A549 (cell line): Measurements from ENCODE around the gene PXDC1. TPM values are rescaled to one million over a fixed set of nuclear protein-coding genes. Genes with fewer than 3 reads are reported as not detected.

ENCODE experiments used
- ATAC-seq, 2 experiments: fragments of 200-7000 bp in 1 of 2; fragments of >200 bp in 1 of 2; cut with Nextera tagmentation in 1 of 2; cut with Tn5 transposase in 1 of 2; 3 replicates each; pipeline versions ENCODE4 v1.8.0 to v1.9.1; 2018 to 2020; ENCODE audit warnings: mild to moderate bottlenecking in 1 of 2, moderate library complexity in 1 of 2
- CTCF ChIA-PET: fragments of 300-600 bp; sonication (Branson Sonifier 250); formaldehyde crosslinking; extraction: SDS; loops from one replicate; lab custom pipeline; 2021; ENCODE audit warnings: antibody characterized with exemption, inconsistent platforms; lab: Yijun Ruan, JAX
- POLR2A ChIA-PET: fragments of 350-600 bp; formaldehyde crosslinking; extraction: SDS; loops from one replicate; lab custom pipeline; 2021; ENCODE audit warnings: antibody characterized with exemption, inconsistent platforms; lab: Yijun Ruan, JAX
- DNase-seq, 2 experiments: peaks; one replicate each; pipeline versions ENCODE4 v3.0.0 to v3.0.0-alpha.2; 2011 to 2016; ENCODE audit warnings: low read depth in 1 of 2, low spot score in 1 of 2
- FAIRE-seq: peaks from 2 replicates; lab custom pipeline; 2011; peaks lifted over from hg19 to GRCh38; lab: Jason Lieb, UNC
- H3K27ac ChIP-seq, 2 experiments: fragments of >200 bp; sonication (Bioruptor Twin); formaldehyde crosslinking; 3 replicates each; pipeline ENCODE4 v1.5.1; 2016 to 2017
- H3K4me1 ChIP-seq: fragments of >200 bp; sonication (Bioruptor Twin); formaldehyde crosslinking; 3 replicates; pipeline ENCODE4 v1.6.1; 2016
- H3K4me2 ChIP-seq: fragments of >200 bp; sonication (Bioruptor Twin); formaldehyde crosslinking; 3 replicates; pipeline ENCODE4 v1.6.1; 2016
- H3K4me3 ChIP-seq: fragments of >200 bp; sonication (Bioruptor Twin); formaldehyde crosslinking; 3 replicates; pipeline ENCODE4 v1.5.1; 2016
- H3K9me3 ChIP-seq: fragments of >200 bp; sonication (Bioruptor Twin); formaldehyde crosslinking; 3 replicates; pipeline ENCODE4 v1.6.1; 2016
- BCL3 ChIP-seq: fragments of >200 bp; sonication (Bioruptor Twin); formaldehyde crosslinking; IDR thresholded peaks from 3 replicates; pipeline ENCODE4 v1.6.1; 2016
- BHLHE40 ChIP-seq: IDR thresholded peaks from 2 replicates; pipeline ENCODE4 v1.6.1; 2012; ENCODE audit warnings: low read depth, low read length, inconsistent platforms
- CBX8 ChIP-seq: fragments of 200-600 bp; sonication (generic); IDR thresholded peaks from 2 replicates; pipeline ENCODE4 v1.6.1; 2016
- CTCF ChIP-seq: fragments of >200 bp; sonication (Bioruptor Twin); formaldehyde crosslinking; IDR thresholded peaks from 3 replicates; pipeline ENCODE4 v1.5.1; 2016
- E2F6 ChIP-seq: IDR thresholded peaks from 2 replicates; pipeline ENCODE4 v1.6.1; 2012; ENCODE audit warnings: low read depth, borderline replicate concordance
- EHF ChIP-seq: fragments of 250-450 bp; sonication (Bioruptor Pico); IDR thresholded peaks from 2 replicates; pipeline ENCODE4 v1.5.0; 2020; ENCODE audit warnings: mild to moderate bottlenecking
- EHMT2 ChIP-seq: fragments of 200-600 bp; sonication (generic); IDR thresholded peaks from 2 replicates; pipeline ENCODE4 v1.6.1; 2016; ENCODE audit warnings: antibody characterized with exemption, low read depth, mild to moderate bottlenecking, moderate library complexity
- ELK1 ChIP-seq: fragments of 150-350 bp; IDR thresholded peaks from 2 replicates; pipeline ENCODE4 v1.6.1; 2014; ENCODE audit warnings: low read depth, mild to moderate bottlenecking, low read length
- FOSL2 ChIP-seq, 2 experiments: fragments of 450-650 bp in 1 of 2; fragments of >200 bp in 1 of 2; sonication (Bioruptor Twin) in 1 of 2; formaldehyde crosslinking; IDR thresholded peaks; 2 replicates each; pipeline versions ENCODE4 v1.5.0 to v1.6.1; 2016 to 2020; ENCODE audit warnings: mild to moderate bottlenecking in 1 of 2, moderate library complexity in 1 of 2
- FOXS1 ChIP-seq: fragments of 250-450 bp; sonication (Bioruptor Pico); IDR thresholded peaks from 2 replicates; pipeline ENCODE4 v1.5.0; 2020; ENCODE audit warnings: mild to moderate bottlenecking, moderate library complexity
- HEYL ChIP-seq: fragments of 250-450 bp; sonication (Bioruptor Pico); IDR thresholded peaks from 2 replicates; pipeline ENCODE4 v1.8.0; 2021; ENCODE audit warnings: mild to moderate bottlenecking, moderate library complexity
- JUNB ChIP-seq: fragments of >200 bp; sonication (Bioruptor Twin); formaldehyde crosslinking; IDR thresholded peaks from 2 replicates; pipeline ENCODE4 v1.6.1; 2016
- KDM5A ChIP-seq: fragments of 200-600 bp; sonication (generic); IDR thresholded peaks from 2 replicates; pipeline ENCODE4 v1.6.1; 2016; ENCODE audit warnings: antibody characterized with exemption, mild to moderate bottlenecking
- MAX ChIP-seq: IDR thresholded peaks from 2 replicates; pipeline ENCODE4 v1.6.1; 2012
- POLR2A ChIP-seq: IDR thresholded peaks from 2 replicates; pipeline ENCODE4 v1.6.1; 2012; ENCODE audit warnings: mild to moderate bottlenecking, low read length
- POLR2AphosphoS2 ChIP-seq: conservative IDR thresholded peaks from 2 replicates; pipeline ENCODE4 v1.6.1; 2012; ENCODE audit warnings: low read length, improper control_type of control experiment, inconsistent platforms
- RCOR1 ChIP-seq: fragments of 150-350 bp; IDR thresholded peaks from 2 replicates; pipeline ENCODE4 v1.6.1; 2014; ENCODE audit warnings: antibody characterized with exemption, low read length, low read depth
- RNF2 ChIP-seq: fragments of 200-600 bp; sonication (generic); IDR thresholded peaks from 2 replicates; pipeline ENCODE4 v1.6.1; 2016; ENCODE audit warnings: low read depth, mild to moderate bottlenecking, antibody characterized with exemption, moderate library complexity, borderline replicate concordance
- SMC3 ChIP-seq: fragments of >200 bp; sonication (Bioruptor Twin); formaldehyde crosslinking; IDR thresholded peaks from 3 replicates; pipeline ENCODE4 v1.6.1; 2018; ENCODE audit warnings: inconsistent platforms
- WGBS: methylation state at CpG from one replicate; pipeline ENCODE4 v1.1.6; 2017; ENCODE audit errors: missing lambda C conversion rate; 5-methylcytosine and 5-hydroxymethylcytosine counted together
- polyA minus RNA-seq: library from RNA; depleted of rRNA, polyadenylated mRNA; stranded (reverse); fragments of >200 nt; gene quantifications from 2 replicates; pipeline ENCODE4 v1.2.3, GENCODE V29; 2011; rRNA and poly(A)+ RNA removed
- polyA plus RNA-seq, 4 experiments: library from polyadenylated mRNA; depleted of rRNA in 3 of 4; stranded (reverse); fragments of >200 nt; fragmentation: RNase III in 1 of 4; extraction: RNeasy Plus Mini Kit Qiagen cat#74134 plus additional on column Dnase treatment in 1 of 4; gene quantifications; 2 replicates in 3 of 4; 3 replicates in 1 of 4; pipeline ENCODE4 v1.2.3, GENCODE V29; 2011 to 2017

PXDC1 gene
- 2.5 and 6.3 TPM in 2 replicates for polyA plus RNA-seq (2011; rRNA removed)
- 2.5 and 4.8 TPM in 2 replicates for polyA plus RNA-seq (2012; cell fraction: cytosol; rRNA removed)
- 5.2 and 6.3 TPM in 2 replicates for polyA plus RNA-seq (2012; cell fraction: nucleus; rRNA removed)
- polyA plus RNA-seq (2017; fragmentation: RNase III; extraction: RNeasy Plus Mini Kit Qiagen cat#74134 plus additional on column Dnase treatment), result 6.6 to 8.0 TPM (median 7.1 TPM) in 3 replicates
- polyA minus RNA-seq, result 3.3 and 4.5 TPM in 2 replicates

- ChIA-PET POLR2A (interaction anchor here (1.0 to 1.3 kb wide), 2 partner anchors 52 to 57 kb away, joined by 5 to 6 read pairs; no protein-coding TSS in a partner anchor), CTCF (interaction anchor here (1.0 to 8.7 kb wide), 3 partner anchors 57 to 228 kb away, joined by 3 to 96 read pairs (median 72); no protein-coding TSS in a partner anchor)
- Histone ChIP-seq H3K4me3 (peak within 1 kb of the TSS; percentile 75), H3K27ac (peak within 1 kb of the TSS; percentile 91 to 94), H3K4me2 (peak within 1 kb of the TSS; percentile 87), H3K9me3 (no peaks in the 10 kb centered on the region), H3K4me1 (peaks cover 36% of the 10 kb centered on the region)
- WGBS, result 0% methylated on average over 3 of the region's 88 CpGs
- no peak for FAIRE-seq
- peak; percentile 4 to 20; a peak in 4 of 6 replicates for ATAC-seq
- TF ChIP-seq BHLHE40 (no peak), POLR2A (peak; percentile 14; the same call in 1 of the 2 replicates), MAX (peak; percentile 49)
- no peak for DNase-seq
Observed at GRCh38 chr6:3751077-3751729, at the start of gene PXDC1. Gene PXDC1 (minus strand): TSS chr6:3751713. CDS start chr6:3751531, 182 bp downstream.

- ATAC-seq (no peak), FAIRE-seq (no peak), DNase-seq (no peak)
- no peak overlapping the region for H3K4me3 ChIP-seq
- ChIA-PET POLR2A (no interaction called here), CTCF (interaction anchor here (0.7 to 1.3 kb wide), 2 partner anchors 8 to 131 kb away, joined by 3 to 5 read pairs; no protein-coding TSS in a partner anchor)
- H3K27ac ChIP-seq, result peak overlapping the region; percentile 33 to 56; a peak in 2 of 6 replicates
- WGBS, result 87% methylated on average over 9 of the region's 11 CpGs
- no peak for TF ChIP-seq MAX
- no peak for TF ChIP-seq HEYL (CRISPR knock-in tag)
- TF ChIP-seq CBX8, result no peak
- no peak for TF ChIP-seq RCOR1
- no peak for TF ChIP-seq RNF2
- no peak for TF ChIP-seq ELK1
- no peak for TF ChIP-seq JUNB
- no peak for TF ChIP-seq FOSL2 (IDR thresholded peaks at IDR 0.05)
- TF ChIP-seq FOSL2 (CRISPR knock-in tag; IDR thresholded peaks at IDR 0.05), result no peak
- no peak for TF ChIP-seq EHMT2
- TF ChIP-seq POLR2AphosphoS2, result no peak
- H3K4me1 ChIP-seq, result peaks cover 49% of the 10 kb centered on the region
- no peaks in the 10 kb centered on the region for H3K9me3 ChIP-seq
- no peak overlapping the region for H3K4me2 ChIP-seq
Observed at GRCh38 chr6:3800850-3801591, 49.5 kb upstream of the PXDC1 start.

- POLR2A ChIA-PET, result no interaction called here
- H3K9me3 ChIP-seq, result no peaks in the 10 kb centered on the region
- no peak for ATAC-seq
Observed at GRCh38 chr6:3799719-3800118, 48.2 kb upstream of the PXDC1 start.

More at GRCh38 chr6:3799719-3800118, 48.2 kb upstream of the PXDC1 start:
- CTCF ChIA-PET, result interaction anchor here (1.3 to 1.7 kb wide), 2 partner anchors 9 to 133 kb away, joined by 5 to 6 read pairs; no protein-coding TSS in a partner anchor
- WGBS, result 89% methylated on average over 6 of the region's 6 CpGs
- FAIRE-seq (no peak), DNase-seq (no peak)
- Histone ChIP-seq H3K4me2 (no peak overlapping the region), H3K27ac (peak overlapping the region; percentile 74 to 90; a peak in 5 of 6 replicates), H3K4me1 (peaks cover 46% of the 10 kb centered on the region), H3K4me3 (no peak overlapping the region)
- TF ChIP-seq FOXS1 (CRISPR knock-in tag) (no peak), E2F6 (no peak), BCL3 (no peak), KDM5A (no peak), SMC3 (no peak), EHF (CRISPR knock-in tag) (no peak), CTCF (no peak)
